Epithelial cell of esophagus (primary cell): ENCODE results near the gene CDC45.
"Not testable (repeated sequence)": the region's sequence is repeated elsewhere in the genome, so short reads cannot be mapped to it uniquely, and the experiment has no call there.

Experiments used
- DNase-seq: peaks from one replicate; pipeline ENCODE4 v3.0.0; 2010; ENCODE audit warnings: low read depth
- H3K4me3 ChIP-seq: 2 replicates; pipeline ENCODE4 v1.5.1; 2011; ENCODE audit warnings: mild to moderate bottlenecking, low read length, control low read depth
- TF ChIP-seq, protein P1 (sequence below): IDR thresholded peaks from 2 replicates; pipeline ENCODE4 v1.5.1; 2011; ENCODE audit warnings: low read depth, mild to moderate bottlenecking, low read length, control low read depth, inconsistent platforms; ENCODE audit not compliant: insufficient read depth; ENCODE audit errors: missing control alignments

CDC45 gene

DNA sequence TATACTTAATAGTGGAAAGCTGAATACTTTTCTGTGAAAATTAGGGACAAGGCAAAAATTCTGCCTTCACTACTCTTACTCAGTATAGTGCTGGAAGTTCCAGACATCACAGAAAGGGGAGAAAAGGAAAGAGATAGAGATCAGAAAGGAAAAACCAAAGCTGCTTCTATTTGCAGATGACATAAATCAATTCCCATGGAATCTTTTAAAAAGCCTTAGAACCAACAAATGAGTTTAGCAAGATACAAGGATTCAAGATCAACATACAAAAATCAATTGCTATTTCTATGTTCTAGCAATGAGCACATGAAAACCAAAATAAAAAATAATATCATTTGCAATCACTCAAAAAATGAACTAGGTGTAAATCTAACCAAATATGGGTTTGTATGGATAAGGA is 60.7 kb downstream of the CDC45 start:
- no peak for DNase-seq
- TF ChIP-seq, protein P1, sequence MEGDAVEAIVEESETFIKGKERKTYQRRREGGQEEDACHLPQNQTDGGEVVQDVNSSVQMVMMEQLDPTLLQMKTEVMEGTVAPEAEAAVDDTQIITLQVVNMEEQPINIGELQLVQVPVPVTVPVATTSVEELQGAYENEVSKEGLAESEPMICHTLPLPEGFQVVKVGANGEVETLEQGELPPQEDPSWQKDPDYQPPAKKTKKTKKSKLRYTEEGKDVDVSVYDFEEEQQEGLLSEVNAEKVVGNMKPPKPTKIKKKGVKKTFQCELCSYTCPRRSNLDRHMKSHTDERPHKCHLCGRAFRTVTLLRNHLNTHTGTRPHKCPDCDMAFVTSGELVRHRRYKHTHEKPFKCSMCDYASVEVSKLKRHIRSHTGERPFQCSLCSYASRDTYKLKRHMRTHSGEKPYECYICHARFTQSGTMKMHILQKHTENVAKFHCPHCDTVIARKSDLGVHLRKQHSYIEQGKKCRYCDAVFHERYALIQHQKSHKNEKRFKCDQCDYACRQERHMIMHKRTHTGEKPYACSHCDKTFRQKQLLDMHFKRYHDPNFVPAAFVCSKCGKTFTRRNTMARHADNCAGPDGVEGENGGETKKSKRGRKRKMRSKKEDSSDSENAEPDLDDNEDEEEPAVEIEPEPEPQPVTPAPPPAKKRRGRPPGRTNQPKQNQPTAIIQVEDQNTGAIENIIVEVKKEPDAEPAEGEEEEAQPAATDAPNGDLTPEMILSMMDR: no peak
- H3K4me3 ChIP-seq: no peak overlapping the region

DNA sequence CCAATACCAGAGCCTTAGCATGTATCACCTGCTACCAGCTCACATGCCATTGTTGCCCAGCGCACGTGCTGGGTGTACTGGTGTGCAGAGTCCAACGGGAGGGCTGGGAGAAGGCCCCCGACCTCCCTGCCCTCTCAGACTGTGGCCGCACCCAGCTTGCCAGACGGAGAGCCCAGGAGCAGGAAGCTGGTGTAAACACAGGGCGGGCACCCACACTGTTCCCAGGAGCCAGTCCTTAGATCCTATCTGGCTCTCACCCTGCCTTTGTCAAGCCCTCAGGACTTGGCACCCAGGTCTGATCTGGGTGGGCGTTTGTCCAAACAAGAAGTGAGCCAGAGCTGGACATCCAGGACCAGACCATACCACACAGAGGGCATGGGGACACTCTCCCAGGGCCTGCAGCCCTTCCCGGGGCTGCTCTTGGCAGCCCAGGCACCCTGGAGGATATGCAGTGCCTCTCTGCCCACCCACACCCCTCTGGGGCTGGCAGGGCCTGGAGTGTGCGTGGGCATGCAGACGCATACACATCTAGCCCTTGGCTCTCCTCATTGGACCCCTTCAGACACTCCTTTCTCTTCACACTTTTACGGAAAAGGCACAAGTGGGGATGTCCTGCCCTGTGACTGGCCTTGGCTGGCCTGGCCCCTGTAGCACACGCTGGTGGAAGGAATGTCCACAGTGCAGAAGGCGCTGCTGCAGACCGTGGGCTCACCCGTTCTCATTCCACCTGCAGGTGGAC is 64.4 kb downstream of the CDC45 start:
- TF ChIP-seq, protein P1: no peak
- DNase-seq: no peak
- no peak overlapping the region for H3K4me3 ChIP-seq

DNA sequence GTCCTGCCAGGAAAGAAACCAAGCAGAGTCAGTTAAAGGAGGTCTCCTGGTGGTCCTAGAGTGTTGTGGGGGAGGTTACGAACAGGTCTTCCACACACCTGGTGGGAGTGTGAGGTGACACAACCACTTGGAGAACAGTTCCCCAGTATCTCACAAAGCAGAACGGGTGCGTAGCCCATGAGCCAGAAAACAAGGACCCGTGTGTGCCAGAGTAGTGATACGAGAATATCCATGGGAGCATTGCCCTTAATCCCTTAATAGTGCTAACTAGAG is 66.2 kb downstream of the CDC45 start:
- no peak overlapping the region for H3K4me3 ChIP-seq
- no peak for DNase-seq
- TF ChIP-seq, protein P1: no peak

DNA sequence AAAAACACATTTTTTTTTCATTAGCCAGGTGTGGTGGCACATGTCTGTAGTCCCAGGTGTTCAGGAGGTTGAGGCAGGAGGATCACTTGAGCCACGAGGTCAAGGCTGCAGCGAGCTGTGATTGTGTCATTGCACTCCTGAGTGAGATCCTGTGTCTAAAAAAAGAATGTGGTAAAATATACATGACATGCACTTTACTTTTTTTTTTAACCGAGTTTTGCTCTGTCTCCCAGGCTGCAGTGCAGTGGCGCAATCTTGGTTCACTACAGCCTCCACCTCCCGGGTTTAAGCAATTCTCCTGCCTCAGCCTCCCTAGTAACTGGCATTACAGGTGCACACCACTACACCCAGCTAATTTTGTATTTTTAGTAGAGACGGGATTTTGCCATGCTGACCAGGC is 67.0 kb downstream of the CDC45 start:
- no peak overlapping the region for H3K4me3 ChIP-seq
- TF ChIP-seq, protein P1: no peak
- DNase-seq: no peak

DNA sequence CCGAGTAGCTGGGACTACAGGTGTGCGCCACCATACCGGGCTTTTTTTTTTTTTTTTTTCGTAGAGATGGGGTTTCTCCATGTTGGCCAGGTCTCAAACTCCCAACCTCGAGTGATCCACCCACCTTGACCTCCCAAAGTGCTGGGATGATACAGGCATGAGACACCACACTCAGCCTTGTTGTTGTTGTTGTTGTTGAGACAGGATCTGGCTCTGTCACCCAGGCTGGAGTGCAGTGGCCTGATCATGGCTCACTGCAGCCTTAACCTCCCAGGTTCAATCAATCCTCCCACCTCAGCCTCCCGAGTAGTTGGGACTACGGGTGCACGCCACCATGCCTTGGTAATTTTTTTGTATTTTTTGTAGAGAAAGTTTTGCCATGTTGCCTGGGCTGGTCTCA is 67.9 kb downstream of the CDC45 start:
- TF ChIP-seq, protein P1: no peak
- no peak for DNase-seq
- H3K4me3 ChIP-seq: no peak overlapping the region

DNA sequence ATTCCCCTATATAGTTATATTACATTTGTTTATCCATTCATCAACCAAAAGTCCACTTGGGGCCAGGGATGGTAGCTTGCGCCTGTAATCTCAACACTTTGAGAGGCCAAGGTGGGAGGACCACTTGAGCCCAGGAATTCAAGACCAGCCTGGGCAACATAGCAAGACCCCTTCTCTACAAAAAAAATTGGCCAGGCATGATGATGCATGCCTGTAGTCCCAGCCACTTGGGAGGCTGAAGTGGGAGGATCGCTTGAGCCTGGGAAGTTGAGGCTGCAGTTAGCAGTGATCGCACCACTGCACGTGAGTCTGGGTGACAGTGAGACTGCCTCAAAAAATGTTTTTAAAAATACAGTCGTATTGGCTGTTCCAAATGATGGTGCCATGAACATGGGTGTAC is 68.7 kb downstream of the CDC45 start:
- not testable (repeated sequence) for DNase-seq, H3K4me3 ChIP-seq

DNA sequence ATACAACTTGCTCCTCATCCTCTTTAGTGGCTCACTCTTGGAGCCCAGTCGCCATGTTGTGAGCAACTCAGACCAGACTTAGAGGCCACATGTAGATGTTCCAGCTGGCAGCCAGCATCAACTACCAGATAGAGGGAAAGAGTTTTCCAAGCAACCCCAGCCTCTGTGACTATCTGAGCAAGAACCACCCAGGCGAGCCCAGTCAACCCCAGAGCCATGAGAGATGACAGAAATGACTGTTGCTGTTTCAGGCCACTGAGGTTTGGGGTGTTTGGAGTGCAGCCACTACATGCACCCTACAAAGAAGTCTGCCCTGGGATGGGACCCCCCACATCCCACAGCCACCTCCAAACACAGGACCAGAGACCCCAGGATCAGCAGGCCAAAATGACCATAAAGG is 69.2 kb downstream of the CDC45 start:
- no peak overlapping the region for H3K4me3 ChIP-seq
- no peak for DNase-seq
- TF ChIP-seq, protein P1: no peak
